WTC11 (cell line): ENCODE measurements around the gene CCDC201. TPM values are rescaled to one million over a fixed set of nuclear protein-coding genes. Genes with fewer than 3 reads are reported as not detected.

Experiments
- ATAC-seq: fragments of 200-7000 bp; cut with Tn5 transposase; 2 replicates; pipeline ENCODE4 v1.10.0; 2021; ENCODE audit warnings: mild to moderate bottlenecking, moderate library complexity
- CTCF ChIA-PET: fragments of 300-600 bp; sonication (Branson Sonifier 250); formaldehyde crosslinking; loops from one replicate; lab custom pipeline; 2021; ENCODE audit warnings: antibody characterized with exemption; lab: Charles Lee
- POLR2A ChIA-PET: fragments of 350-600 bp; sonication (Branson Sonifier 250); formaldehyde crosslinking; loops from one replicate; lab custom pipeline; 2021; ENCODE audit warnings: antibody characterized with exemption; lab: Charles Lee
- DNase-seq: peaks from one replicate; pipeline ENCODE4 v3.0.0; 2021; ENCODE audit warnings: low spot score
- H3K27ac Mint-ChIP-seq: 2 replicates; pipeline ENCODE4 v1.8.0; 2021; ENCODE audit warnings: mixed read lengths
- H3K27me3 Mint-ChIP-seq: 2 replicates; pipeline ENCODE4 v1.8.0; 2021; ENCODE audit warnings: low read depth, mild to moderate bottlenecking, moderate library complexity, mixed read lengths
- H3K36me3 Mint-ChIP-seq: 2 replicates; pipeline ENCODE4 v1.8.0; 2021; ENCODE audit warnings: mixed read lengths
- H3K4me1 Mint-ChIP-seq: 2 replicates; pipeline ENCODE4 v1.8.0; 2022; ENCODE audit warnings: mixed read lengths
- H3K4me3 Mint-ChIP-seq: 2 replicates; pipeline ENCODE4 v1.8.0; 2021; ENCODE audit warnings: mild to moderate bottlenecking, moderate library complexity, mixed read lengths
- H3K9me3 Mint-ChIP-seq: 2 replicates; pipeline ENCODE4 v1.8.0; 2021; ENCODE audit warnings: mixed read lengths
- ATF3 ChIP-seq: sonication (generic); formaldehyde crosslinking; conservative IDR thresholded peaks from 2 replicates; pipeline ENCODE4 v1.8.1; 2022; ENCODE audit warnings: mild to moderate bottlenecking, missing genetic modification reagents
- CTCF ChIP-seq: fragments of 200-600 bp; IDR thresholded peaks from 2 replicates; pipeline ENCODE4 v1.8.0; 2022; ENCODE audit warnings: antibody characterized with exemption
- EMX1 ChIP-seq: fragments of 250-450 bp; sonication (Bioruptor Pico); IDR thresholded peaks from 2 replicates; pipeline ENCODE4 v1.8.0; 2021; ENCODE audit warnings: mild to moderate bottlenecking
- FOXJ3 ChIP-seq: sonication (generic); formaldehyde crosslinking; IDR thresholded peaks from 2 replicates; pipeline ENCODE4 v1.9.0; 2021; ENCODE audit warnings: missing genetic modification reagents, mild to moderate bottlenecking, borderline replicate concordance
- FOXP1 ChIP-seq: sonication (generic); formaldehyde crosslinking; IDR thresholded peaks from 2 replicates; pipeline ENCODE4 v1.8.0; 2022; ENCODE audit warnings: missing genetic modification reagents, mild to moderate bottlenecking, moderate library complexity, borderline replicate concordance
- GABPB1 ChIP-seq: sonication (generic); formaldehyde crosslinking; IDR thresholded peaks from 2 replicates; pipeline ENCODE4 v1.8.1; 2023; ENCODE audit warnings: mild to moderate bottlenecking, missing genetic modification reagents
- IRF1 ChIP-seq: sonication (generic); formaldehyde crosslinking; IDR thresholded peaks from 2 replicates; pipeline ENCODE4 v1.8.0; 2023; ENCODE audit warnings: missing genetic modification reagents
- NR1H2 ChIP-seq: sonication (generic); formaldehyde crosslinking; IDR thresholded peaks from 2 replicates; pipeline ENCODE4 v1.9.0; 2021; ENCODE audit warnings: mild to moderate bottlenecking, moderate library complexity, missing genetic modification reagents
- ZBTB21 ChIP-seq: sonication (generic); formaldehyde crosslinking; IDR thresholded peaks from 2 replicates; pipeline ENCODE4 v1.8.1; 2023; ENCODE audit warnings: mild to moderate bottlenecking, missing genetic modification reagents, borderline replicate concordance
- ZNF423 ChIP-seq: fragments of 250-450 bp; sonication (Bioruptor Pico); IDR thresholded peaks from 2 replicates; pipeline ENCODE4 v2.1.2; 2022; ENCODE audit warnings: mild to moderate bottlenecking, moderate library complexity
- total RNA-seq: library from RNA; stranded (reverse); gene quantifications from 3 replicates; pipeline ENCODE4 v1.2.3, GENCODE V29; 2021
- TF ChIP-seq, protein P1 (sequence below): sonication (generic); formaldehyde crosslinking; IDR thresholded peaks from 2 replicates; pipeline ENCODE4 v1.8.1; 2023; ENCODE audit warnings: mild to moderate bottlenecking, missing genetic modification reagents, moderate library complexity
- TF ChIP-seq, protein P2 (sequence below): sonication (generic); formaldehyde crosslinking; IDR thresholded peaks from 2 replicates; pipeline ENCODE4 v1.8.1; 2023; ENCODE audit warnings: mild to moderate bottlenecking, missing genetic modification reagents

Gene CCDC201
- total RNA-seq, 1 experiment from 2014 or later = not detected

DNA sequence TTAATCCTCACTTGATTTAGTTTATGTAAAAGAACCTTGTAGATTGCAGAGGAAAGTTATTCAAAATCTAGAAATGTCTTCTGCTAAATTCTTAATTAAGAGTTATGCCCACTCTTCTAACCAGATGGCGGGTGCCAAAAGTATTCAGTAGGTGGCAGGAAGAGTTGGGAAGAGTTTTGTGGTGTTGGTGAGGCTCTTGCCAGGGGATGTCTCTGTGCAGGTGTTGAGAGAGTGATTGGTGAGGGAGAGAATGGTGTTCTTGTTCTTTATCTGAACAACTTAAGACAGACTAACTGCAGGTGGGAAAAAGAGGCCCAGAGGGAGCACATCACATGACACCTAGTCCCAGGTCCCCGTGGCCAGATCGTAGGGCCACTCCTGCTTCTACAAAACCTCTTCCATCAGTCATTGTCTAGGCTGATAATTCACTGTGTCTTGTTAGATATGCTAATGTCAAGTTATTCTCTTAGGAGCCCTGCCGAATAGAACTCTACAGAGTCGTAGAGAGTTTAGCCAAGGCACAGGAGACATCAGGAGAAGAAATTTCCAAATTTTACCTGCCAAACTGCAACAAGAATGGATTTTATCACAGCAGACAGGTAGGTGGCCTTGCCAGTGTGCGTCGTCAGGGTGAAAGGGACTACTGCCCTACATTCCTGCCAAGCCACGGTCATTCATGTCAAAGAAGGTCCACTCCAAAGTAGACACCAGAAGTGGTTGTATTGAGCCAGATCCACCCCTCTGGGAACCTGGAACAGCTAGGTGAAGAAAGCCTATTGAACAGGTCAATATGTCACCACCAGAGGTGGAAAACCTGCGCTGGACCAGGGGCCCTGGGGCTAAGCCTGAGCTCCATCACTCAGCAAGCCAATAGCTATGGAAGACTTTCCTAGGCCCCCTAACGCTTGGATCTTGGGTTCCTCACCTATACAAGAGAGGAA lies 18.9 kb upstream of the CCDC201 start (continued):
- no peak for TF ChIP-seq ZBTB21 (CRISPR knock-in tag)
- TF ChIP-seq, all 79 proteins: peak for 0

DNA sequence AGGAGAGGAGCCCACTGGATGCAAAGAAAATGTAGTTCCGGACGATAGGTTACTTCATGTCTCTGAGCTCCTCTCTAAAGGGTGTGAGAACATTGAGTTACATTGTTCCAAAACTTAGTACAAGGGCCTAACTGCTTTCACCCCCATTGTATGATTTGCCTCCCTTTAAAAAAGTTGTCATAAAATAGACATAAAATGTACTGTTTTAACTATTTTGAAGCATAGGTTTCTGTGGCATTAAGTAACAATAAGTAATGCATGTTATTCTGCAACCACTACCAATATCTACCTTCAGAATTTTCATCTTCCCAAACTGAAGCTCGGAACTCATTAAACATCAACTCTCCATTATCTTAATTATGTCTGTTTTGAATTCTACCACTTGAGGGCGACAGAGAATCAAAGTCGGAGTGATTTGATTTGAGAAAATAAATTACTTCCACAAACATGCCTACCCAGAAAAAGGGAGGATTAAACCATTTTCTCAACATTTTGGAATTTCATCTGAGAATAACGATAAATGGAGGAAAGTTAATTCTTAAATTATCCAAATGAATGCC lies 18.1 kb upstream of the CCDC201 start:
- Mint-ChIP-seq H3K27me3 (peaks cover 51% of the 10 kb centered on the region), H3K27ac (no peak overlapping the region), H3K4me3 (no peak overlapping the region), H3K4me1 (peaks cover 16% of the 10 kb centered on the region), H3K36me3 (no peaks in the 10 kb centered on the region), H3K9me3 (no peaks in the 10 kb centered on the region)
- DNase-seq = no peak
- ChIA-PET CTCF (interaction anchor here (0.6 to 1.7 kb wide), 13 partner anchors 9 to 467 kb away, joined by 3 to 11 read pairs (median 6); partner anchors contain the start of gene IGFBP3), POLR2A (no interaction called here)
- peak; percentile 29; the same call in 1 of the 2 replicates for TF ChIP-seq CTCF
- TF ChIP-seq, protein P1, sequence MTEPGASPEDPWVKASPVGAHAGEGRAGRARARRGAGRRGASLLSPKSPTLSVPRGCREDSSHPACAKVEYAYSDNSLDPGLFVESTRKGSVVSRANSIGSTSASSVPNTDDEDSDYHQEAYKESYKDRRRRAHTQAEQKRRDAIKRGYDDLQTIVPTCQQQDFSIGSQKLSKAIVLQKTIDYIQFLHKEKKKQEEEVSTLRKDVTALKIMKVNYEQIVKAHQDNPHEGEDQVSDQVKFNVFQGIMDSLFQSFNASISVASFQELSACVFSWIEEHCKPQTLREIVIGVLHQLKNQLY = no peak
- TF ChIP-seq IRF1 (CRISPR knock-in tag) = no peak
- TF ChIP-seq NR1H2 = no peak
- TF ChIP-seq GABPB1 (CRISPR knock-in tag) = 0 out of 2 replicates have a peak, but pooled peaks have one; percentile 4
- ATAC-seq = no peak

GRCh38 chr7:45890125-45890901 lies 17.4 kb upstream of the CCDC201 start:
- H3K27me3 Mint-ChIP-seq = peaks cover 54% of the 10 kb centered on the region
- no peak for DNase-seq
- H3K4me1 Mint-ChIP-seq = peaks cover 16% of the 10 kb centered on the region
- no peak overlapping the region for H3K27ac Mint-ChIP-seq
- TF ChIP-seq ATF3 (CRISPR knock-in tag) (no peak), GABPB1 (CRISPR knock-in tag) (0 out of 2 replicates have a peak, but pooled peaks have one; percentile 22)
- H3K4me3 Mint-ChIP-seq = no peak overlapping the region
- ChIA-PET POLR2A (no interaction called here), CTCF (interaction anchor here (0.7 to 2.1 kb wide), 12 partner anchors 8 to 467 kb away, joined by 3 to 12 read pairs (median 6); partner anchors contain the start of gene IGFBP3)
- no peaks in the 10 kb centered on the region for H3K36me3 Mint-ChIP-seq
- ATAC-seq = no peak
- H3K9me3 Mint-ChIP-seq = no peaks in the 10 kb centered on the region

DNA sequence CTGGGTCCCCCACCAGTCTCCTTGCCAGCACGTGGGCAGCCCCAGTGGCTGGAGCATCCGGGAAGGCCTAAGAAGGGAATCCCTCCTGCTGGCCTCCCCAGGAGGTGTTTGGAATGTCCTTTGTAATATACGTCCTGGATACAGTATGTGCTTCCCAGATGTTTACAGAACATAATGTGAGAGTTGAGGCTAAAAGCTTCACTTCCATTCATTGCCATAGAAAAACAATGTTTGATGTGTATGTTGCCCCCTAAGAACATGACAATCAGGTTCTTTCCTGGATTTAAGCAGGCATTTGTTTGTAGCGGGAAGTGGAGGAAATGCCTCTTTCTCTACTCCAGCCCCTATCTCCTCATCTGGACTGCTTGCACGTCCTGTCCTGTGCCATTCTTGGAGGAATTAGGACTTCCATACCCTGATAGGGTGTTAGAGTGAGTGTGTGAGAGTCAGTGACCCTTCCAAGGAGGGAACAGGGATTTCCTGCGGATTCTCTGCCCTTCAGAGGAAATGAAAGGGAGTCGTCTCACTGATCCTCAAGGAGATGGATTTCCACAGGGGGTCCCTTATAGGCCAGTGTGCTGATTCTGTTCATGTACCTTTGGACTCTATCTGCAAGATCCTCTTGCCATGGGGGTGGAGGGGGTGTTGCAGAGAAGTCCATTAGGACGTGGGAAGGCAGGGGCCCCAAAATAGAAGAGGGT lies 16.6 kb upstream of the CCDC201 start:
- ATAC-seq (no peak), DNase-seq (no peak)
- TF ChIP-seq EMX1 (CRISPR knock-in tag) (no peak), FOXP1 (CRISPR knock-in tag) (no peak), FOXJ3 (CRISPR knock-in tag) (no peak), ZNF423 (CRISPR knock-in tag) (peak; percentile 80)
- TF ChIP-seq, protein P2, sequence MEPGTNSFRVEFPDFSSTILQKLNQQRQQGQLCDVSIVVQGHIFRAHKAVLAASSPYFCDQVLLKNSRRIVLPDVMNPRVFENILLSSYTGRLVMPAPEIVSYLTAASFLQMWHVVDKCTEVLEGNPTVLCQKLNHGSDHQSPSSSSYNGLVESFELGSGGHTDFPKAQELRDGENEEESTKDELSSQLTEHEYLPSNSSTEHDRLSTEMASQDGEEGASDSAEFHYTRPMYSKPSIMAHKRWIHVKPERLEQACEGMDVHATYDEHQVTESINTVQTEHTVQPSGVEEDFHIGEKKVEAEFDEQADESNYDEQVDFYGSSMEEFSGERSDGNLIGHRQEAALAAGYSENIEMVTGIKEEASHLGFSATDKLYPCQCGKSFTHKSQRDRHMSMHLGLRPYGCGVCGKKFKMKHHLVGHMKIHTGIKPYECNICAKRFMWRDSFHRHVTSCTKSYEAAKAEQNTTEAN (CRISPR knock-in tag) = no peak
- no peaks in the 10 kb centered on the region for H3K9me3 Mint-ChIP-seq
- peaks cover 57% of the 10 kb centered on the region for H3K27me3 Mint-ChIP-seq
- H3K4me1 Mint-ChIP-seq = peaks cover 16% of the 10 kb centered on the region
- no peak overlapping the region for H3K27ac Mint-ChIP-seq
- ChIA-PET CTCF (interaction anchor here (1.0 to 2.5 kb wide), 7 partner anchors 18 to 458 kb away, joined by 4 to 13 read pairs (median 9); partner anchors contain the start of gene IGFBP3), POLR2A (interaction anchor here (1.0 kb wide), 1 partner anchor 1291 kb away, joined by 3 read pairs; no protein-coding TSS in a partner anchor)
- peak overlapping the region; percentile 62 for H3K4me3 Mint-ChIP-seq
- H3K36me3 Mint-ChIP-seq = no peaks in the 10 kb centered on the region
